ENCODE data around the gene L3HYPDH.

- TF ChIP-seq, protein P1, sequence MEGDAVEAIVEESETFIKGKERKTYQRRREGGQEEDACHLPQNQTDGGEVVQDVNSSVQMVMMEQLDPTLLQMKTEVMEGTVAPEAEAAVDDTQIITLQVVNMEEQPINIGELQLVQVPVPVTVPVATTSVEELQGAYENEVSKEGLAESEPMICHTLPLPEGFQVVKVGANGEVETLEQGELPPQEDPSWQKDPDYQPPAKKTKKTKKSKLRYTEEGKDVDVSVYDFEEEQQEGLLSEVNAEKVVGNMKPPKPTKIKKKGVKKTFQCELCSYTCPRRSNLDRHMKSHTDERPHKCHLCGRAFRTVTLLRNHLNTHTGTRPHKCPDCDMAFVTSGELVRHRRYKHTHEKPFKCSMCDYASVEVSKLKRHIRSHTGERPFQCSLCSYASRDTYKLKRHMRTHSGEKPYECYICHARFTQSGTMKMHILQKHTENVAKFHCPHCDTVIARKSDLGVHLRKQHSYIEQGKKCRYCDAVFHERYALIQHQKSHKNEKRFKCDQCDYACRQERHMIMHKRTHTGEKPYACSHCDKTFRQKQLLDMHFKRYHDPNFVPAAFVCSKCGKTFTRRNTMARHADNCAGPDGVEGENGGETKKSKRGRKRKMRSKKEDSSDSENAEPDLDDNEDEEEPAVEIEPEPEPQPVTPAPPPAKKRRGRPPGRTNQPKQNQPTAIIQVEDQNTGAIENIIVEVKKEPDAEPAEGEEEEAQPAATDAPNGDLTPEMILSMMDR (IDR thresholded peaks at IDR 0.05; ENCODE audit: insufficient read depth, low read depth, low read length): no peak
- no peak for TF ChIP-seq EZH2 (IDR thresholded peaks at IDR 0.05; ENCODE audit: insufficient read depth, low read length)
Measured at GRCh38 chr14:59492384-59492783, 8.2 kb upstream of the L3HYPDH start.
